ENCODE results near the gene ZNF862. TPM values are rescaled to one million over a fixed set of nuclear protein-coding genes. Genes with fewer than 3 reads are reported as not detected.

ZNF862 gene
- total RNA-seq, 1 donor from 2014 or later, result 23.9 TPM

- DNase-seq (ENCODE audit: extremely low spot score, unreplicated experiment), result no peak
- H3K27ac Mint-ChIP-seq, result no peak overlapping the region
- no peak overlapping the region for H3K4me3 Mint-ChIP-seq
- H3K9me3 Mint-ChIP-seq, result no peaks in the 10 kb centered on the region
- H3K27me3 Mint-ChIP-seq, result peaks cover 36% of the 10 kb centered on the region
- peaks cover 10% of the 10 kb centered on the region for H3K4me1 Mint-ChIP-seq (ENCODE audit: unreplicated experiment)
- H3K36me3 Mint-ChIP-seq, result no peaks in the 10 kb centered on the region
- no peak for TF ChIP-seq CTCF (conservative IDR thresholded peaks at IDR 0.05)
Measured at GRCh38 chr7:149792220-149792595, 46.0 kb upstream of the ZNF862 start.

- peaks cover 10% of the 10 kb centered on the region for H3K4me1 Mint-ChIP-seq (ENCODE audit: unreplicated experiment)
- H3K9me3 Mint-ChIP-seq, result no peaks in the 10 kb centered on the region
- H3K27me3 Mint-ChIP-seq, result peaks cover 30% of the 10 kb centered on the region
- no peak for TF ChIP-seq CTCF (conservative IDR thresholded peaks at IDR 0.05)
- no peak overlapping the region for H3K4me3 Mint-ChIP-seq
- H3K36me3 Mint-ChIP-seq, result no peaks in the 10 kb centered on the region
- no peak for DNase-seq (ENCODE audit: extremely low spot score, unreplicated experiment)
- H3K27ac Mint-ChIP-seq, result no peak overlapping the region
Measured at GRCh38 chr7:149793261-149793660, 44.9 kb upstream of the ZNF862 start.

GRCh38 chr7:149794661-149795060 is 43.5 kb upstream of the ZNF862 start:
- Mint-ChIP-seq H3K9me3 (no peaks in the 10 kb centered on the region), H3K36me3 (no peaks in the 10 kb centered on the region), H3K27me3 (peaks cover 17% of the 10 kb centered on the region), H3K4me1 (ENCODE audit: unreplicated experiment) (peaks cover 10% of the 10 kb centered on the region), H3K4me3 (no peak overlapping the region), H3K27ac (no peak overlapping the region)
- no peak for DNase-seq (ENCODE audit: extremely low spot score, unreplicated experiment)
- TF ChIP-seq CTCF (conservative IDR thresholded peaks at IDR 0.05), result no peak

- Mint-ChIP-seq H3K27me3 (peaks cover 13% of the 10 kb centered on the region), H3K9me3 (no peaks in the 10 kb centered on the region), H3K36me3 (no peaks in the 10 kb centered on the region), H3K27ac (no peak overlapping the region), H3K4me1 (ENCODE audit: unreplicated experiment) (peaks cover 10% of the 10 kb centered on the region), H3K4me3 (no peak overlapping the region)
- no peak for TF ChIP-seq CTCF (conservative IDR thresholded peaks at IDR 0.05)
- no peak for DNase-seq (ENCODE audit: extremely low spot score, unreplicated experiment)
Measured at GRCh38 chr7:149795126-149795525, 43.0 kb upstream of the ZNF862 start.

- Mint-ChIP-seq H3K4me3 (no peak overlapping the region), H3K9me3 (no peaks in the 10 kb centered on the region), H3K4me1 (ENCODE audit: unreplicated experiment) (peaks cover 10% of the 10 kb centered on the region), H3K27me3 (peaks cover 10% of the 10 kb centered on the region), H3K27ac (no peak overlapping the region), H3K36me3 (no peaks in the 10 kb centered on the region)
- no peak for DNase-seq (ENCODE audit: extremely low spot score, unreplicated experiment)
- TF ChIP-seq CTCF (conservative IDR thresholded peaks at IDR 0.05), result no peak
Measured at GRCh38 chr7:149796287-149796860, 41.8 kb upstream of the ZNF862 start.

- peaks cover 10% of the 10 kb centered on the region for H3K27me3 Mint-ChIP-seq
Measured at GRCh38 chr7:149797771-149798170, 40.4 kb upstream of the ZNF862 start.

More at GRCh38 chr7:149797771-149798170, 40.4 kb upstream of the ZNF862 start:
- TF ChIP-seq CTCF (conservative IDR thresholded peaks at IDR 0.05), result no peak
- Mint-ChIP-seq H3K4me3 (no peak overlapping the region), H3K9me3 (no peaks in the 10 kb centered on the region), H3K4me1 (ENCODE audit: unreplicated experiment) (peaks cover 10% of the 10 kb centered on the region), H3K36me3 (no peaks in the 10 kb centered on the region), H3K27ac (no peak overlapping the region)
- DNase-seq (ENCODE audit: extremely low spot score, unreplicated experiment), result no peak
